ENCODE results near the gene CD2BP2.
"Not testable (repeated sequence)": the region's sequence is repeated elsewhere in the genome, so short reads cannot be mapped to it uniquely, and the experiment has no call there.

Gene CD2BP2

GRCh38 chr16:30309255-30309654 lies 45.9 kb downstream of the CD2BP2 start:
- not testable (repeated sequence) for H3K36me3 Mint-ChIP-seq (ENCODE audit: low read depth)

More at GRCh38 chr16:30309255-30309654, 45.9 kb downstream of the CD2BP2 start:
- not testable (repeated sequence) for H3K9me3 Mint-ChIP-seq; H3K27ac Mint-ChIP-seq; H3K27me3 Mint-ChIP-seq (ENCODE audit: low read depth); H3K4me3 Mint-ChIP-seq
- H3K4me1 Mint-ChIP-seq = peaks cover 13% of the 10 kb centered on the region

Data from nephron (organoid).